NCI-H226 (cell line): ENCODE measurements around the gene GRIK3.
"Not testable (repeated sequence)": the region's sequence is repeated elsewhere in the genome, so short reads cannot be mapped to it uniquely, and the experiment has no call there.

Experiments used
- DNase-seq: peaks from one replicate; pipeline ENCODE4 v3.0.0-alpha.2; 2015

GRIK3 gene

GRCh38 chr1:36776256-36776655 is 258.1 kb downstream of the GRIK3 start:
- no peak for DNase-seq

- no peak for DNase-seq
Observed at GRCh38 chr1:36775716-36776115, 258.6 kb downstream of the GRIK3 start.

GRCh38 chr1:36773827-36774541 is 260.3 kb downstream of the GRIK3 start:
- no peak for DNase-seq

DNA sequence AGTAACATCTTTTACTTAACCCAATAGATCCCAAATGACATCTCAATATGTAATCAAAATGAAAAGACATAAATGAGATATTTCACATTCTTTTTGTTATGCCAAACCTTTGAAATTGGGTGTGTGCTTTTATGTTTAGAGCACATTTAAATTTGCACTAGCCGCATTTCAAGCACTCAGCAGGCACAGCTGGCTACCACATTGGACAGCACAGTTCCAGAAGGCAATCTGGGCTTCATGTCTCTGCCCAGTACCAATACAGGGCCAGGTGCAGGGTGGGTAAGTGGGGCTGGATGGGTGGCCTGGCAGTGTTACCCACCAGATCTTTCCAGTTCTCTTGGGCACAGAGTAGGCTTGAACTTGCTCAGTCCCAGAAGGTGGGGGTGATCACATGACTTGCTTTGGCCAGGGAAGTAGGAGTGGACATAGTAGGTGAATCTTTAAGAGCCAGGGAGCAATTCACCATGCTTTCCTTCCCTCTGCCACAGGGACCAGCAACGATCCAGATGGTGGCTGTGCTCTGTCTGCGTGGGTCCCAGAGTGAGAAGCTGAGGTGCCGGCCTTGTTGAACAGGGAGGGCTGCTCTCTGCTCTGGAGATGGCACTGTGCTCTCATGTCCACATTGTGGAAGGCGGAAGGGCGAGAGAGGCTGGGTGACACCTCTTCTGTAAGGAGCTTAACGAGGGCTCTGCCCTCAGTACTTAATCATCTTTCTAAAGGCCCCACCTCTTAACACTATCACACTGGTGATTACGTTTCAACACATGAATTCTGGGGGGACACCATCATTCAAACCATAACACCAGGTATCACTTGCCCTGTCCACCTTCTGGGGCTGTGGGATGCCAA is 261.4 kb downstream of the GRIK3 start:
- no peak for DNase-seq

- DNase-seq: no peak
Observed at GRCh38 chr1:36771660-36772284, 262.5 kb downstream of the GRIK3 start.

- no peak for DNase-seq
Observed at GRCh38 chr1:36771240-36771639, 263.1 kb downstream of the GRIK3 start.

- no peak for DNase-seq
Observed at GRCh38 chr1:36769886-36770830, 264.2 kb downstream of the GRIK3 start.

- DNase-seq: no peak
Observed at GRCh38 chr1:36768486-36769178, 265.7 kb downstream of the GRIK3 start.

DNA sequence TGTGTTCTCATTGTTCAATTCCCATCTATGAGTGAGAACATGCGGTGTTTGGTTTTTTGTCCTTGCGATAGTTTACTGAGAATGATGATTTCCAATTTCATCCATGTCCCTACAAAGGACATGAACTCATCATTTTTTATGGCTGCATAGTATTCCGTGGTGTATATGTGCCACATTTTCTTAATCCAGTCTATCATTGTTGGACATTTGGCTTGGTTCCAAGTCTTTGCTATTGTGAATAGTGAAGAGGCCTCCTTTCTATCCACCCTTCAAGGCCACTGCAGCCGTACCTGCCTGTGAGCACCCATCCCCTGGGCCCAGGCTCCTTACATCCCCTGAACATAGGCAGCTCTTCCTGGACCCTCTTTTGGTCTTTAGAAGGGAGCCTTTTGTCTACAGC is 266.9 kb downstream of the GRIK3 start:
- not testable (repeated sequence) for DNase-seq

DNA sequence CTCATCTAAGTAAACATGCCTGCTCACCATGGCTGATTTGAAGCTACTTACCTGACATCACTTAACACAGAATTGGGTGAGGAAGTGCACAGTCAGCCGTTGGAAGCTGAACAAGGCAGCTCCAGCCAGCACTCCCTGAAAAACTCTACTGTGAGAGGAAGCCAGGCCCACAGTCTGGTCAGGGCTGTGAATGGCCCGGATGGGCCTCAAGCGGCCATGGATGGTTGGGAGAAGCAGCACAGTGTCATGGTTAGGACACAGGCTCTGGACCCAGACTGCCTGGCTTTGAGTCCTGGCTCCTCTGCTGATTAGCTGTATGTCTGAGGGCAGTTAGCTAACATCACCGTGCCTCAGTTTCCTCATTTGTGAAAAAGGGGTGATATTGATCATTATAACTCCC is 267.8 kb downstream of the GRIK3 start:
- DNase-seq: no peak

- DNase-seq: no peak
Observed at GRCh38 chr1:36765785-36766300, 268.5 kb downstream of the GRIK3 start.

DNA sequence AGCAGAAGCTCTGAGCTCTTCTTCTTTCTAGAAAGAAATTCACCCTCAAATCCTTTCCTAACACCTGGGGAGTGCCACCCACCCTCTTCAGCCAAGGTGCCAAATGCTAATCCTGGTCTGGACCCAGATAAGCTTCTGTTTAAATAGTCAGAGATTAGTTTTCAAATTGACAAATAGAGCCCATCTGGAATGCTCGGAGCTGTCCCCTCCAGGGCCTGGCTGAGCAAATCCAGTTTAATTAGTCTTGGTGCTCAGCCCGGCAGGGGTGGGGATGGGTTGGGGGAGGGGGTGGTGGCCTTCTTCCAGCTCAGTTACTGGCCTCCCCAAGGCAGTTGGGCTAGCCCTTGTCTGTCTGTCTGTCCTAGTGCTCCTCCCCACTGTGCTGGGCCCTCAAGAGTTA is 269.5 kb downstream of the GRIK3 start:
- no peak for DNase-seq

DNA sequence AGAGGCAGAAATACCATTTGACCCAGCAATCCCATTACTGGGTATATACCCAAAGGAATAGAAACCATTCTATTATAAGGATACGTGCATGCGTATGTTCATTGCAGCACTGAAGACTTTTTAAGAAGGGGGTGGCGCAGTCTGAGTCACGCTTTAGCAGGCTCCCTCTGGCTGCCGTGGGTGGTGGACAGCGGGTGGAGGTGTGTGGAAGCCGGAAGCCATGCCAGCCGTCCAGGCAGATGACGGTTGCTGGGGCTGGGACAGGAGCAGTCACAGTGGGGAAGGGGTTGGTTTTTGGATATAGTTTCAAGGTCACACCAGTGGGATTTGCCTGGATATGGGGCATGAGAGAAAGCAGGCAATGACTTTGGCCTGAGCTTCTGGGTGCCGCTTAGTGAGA is 270.5 kb downstream of the GRIK3 start:
- no peak for DNase-seq

DNA sequence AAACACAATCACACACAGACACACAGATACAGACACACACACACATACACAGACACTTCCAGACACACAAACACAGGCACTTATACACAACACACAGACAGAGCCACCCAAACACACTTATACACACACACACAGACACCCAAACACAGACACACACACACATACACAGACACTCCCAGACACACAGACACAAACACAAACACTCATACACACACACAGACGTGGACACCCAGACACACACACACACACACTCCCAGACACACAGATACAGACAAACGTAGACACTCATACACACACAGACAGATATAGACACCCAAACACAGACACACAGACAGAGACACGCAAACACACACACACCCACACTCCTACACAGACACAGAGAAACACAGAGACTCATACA is 272.1 kb downstream of the GRIK3 start:
- DNase-seq: no peak

GRCh38 chr1:36761113-36761512 is 273.2 kb downstream of the GRIK3 start:
- DNase-seq: no peak

DNA sequence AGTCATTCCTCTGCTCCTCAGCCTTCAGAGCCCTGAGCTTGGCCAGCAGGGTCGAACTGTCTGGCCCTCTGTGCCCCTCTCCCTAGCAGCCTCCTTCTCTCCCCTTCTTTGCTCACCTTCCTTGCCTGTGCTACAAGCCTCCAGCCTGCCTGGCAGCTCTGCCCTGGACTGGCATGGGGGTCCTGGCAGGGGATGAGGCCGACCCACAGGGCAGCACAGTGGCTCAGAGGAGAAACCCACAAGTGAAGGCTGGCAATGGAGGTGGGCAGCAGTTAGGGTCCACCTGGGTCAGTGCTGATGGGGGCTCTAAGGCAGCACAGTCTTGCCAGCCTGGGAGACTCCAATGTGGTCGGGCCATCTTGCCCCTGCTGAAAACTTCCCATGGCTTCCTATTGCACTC is 274.2 kb downstream of the GRIK3 start:
- DNase-seq: no peak

- DNase-seq: no peak
Observed at GRCh38 chr1:36759355-36759754, 275.0 kb downstream of the GRIK3 start.

DNA sequence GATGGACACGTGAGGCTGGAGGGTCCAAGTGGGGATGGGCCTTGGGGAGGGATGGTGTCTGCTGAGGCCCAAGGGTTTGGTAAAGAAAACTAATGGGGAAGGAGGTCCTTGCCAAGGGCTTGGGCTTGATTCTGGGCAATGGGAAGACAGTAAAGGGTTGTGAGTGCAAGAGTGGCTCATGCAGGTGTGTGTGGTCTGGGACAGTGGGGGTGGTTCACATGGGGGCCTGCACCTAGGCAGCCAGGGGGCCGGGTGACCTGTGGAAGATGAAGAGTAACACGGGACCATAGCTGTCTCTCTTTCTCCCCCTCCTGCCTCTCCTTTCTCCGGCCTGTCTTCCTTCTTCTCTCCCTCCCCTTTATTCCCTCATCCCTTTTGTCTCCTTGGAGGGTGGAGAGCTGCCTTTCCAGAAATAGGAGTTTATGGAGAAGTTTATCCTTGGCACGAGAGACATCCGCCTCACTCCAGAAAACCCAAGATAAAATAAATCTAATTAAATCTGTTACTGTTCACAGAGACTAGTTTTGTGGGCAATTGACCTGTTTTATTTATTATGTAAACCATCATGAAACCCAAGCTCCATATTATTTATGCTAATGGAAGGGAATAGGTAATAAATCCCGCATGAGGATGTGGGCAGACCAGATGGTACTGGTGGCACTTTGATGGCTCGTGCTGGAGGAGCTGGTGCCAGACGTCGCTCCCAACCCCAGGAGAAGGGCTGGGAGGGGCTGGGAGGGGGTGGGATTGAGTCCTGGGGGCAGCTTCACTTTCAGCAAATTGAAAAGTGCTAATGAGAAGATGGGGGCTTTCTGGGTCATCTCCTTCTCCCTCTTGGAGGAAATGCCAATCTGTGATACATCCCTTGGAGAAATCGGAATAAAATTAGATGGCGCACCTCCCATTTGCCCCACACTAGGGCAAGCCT is 278.7 kb downstream of the GRIK3 start:
- no peak for DNase-seq

DNA sequence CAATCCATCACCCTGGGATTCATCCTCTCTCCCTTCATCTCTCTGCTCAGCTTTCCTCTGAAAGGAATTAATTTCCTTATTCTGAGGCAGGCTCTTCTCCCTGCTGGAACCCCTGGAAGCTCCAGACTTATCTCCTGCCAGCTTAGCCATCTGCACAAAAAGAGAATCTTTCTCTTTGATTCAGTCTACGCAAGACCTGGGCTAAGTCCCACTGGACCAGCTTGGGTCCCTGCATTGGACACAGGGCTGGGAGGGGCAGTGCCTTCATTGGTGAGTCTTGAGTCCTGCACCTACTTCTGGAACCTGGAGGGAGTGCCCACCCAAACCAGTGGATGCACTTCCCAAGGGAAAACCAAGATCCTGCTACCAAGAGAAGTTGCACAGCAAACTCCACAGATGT is 279.9 kb downstream of the GRIK3 start:
- DNase-seq: no peak

GRCh38 chr1:36753451-36753850 is 280.9 kb downstream of the GRIK3 start:
- DNase-seq: no peak

DNA sequence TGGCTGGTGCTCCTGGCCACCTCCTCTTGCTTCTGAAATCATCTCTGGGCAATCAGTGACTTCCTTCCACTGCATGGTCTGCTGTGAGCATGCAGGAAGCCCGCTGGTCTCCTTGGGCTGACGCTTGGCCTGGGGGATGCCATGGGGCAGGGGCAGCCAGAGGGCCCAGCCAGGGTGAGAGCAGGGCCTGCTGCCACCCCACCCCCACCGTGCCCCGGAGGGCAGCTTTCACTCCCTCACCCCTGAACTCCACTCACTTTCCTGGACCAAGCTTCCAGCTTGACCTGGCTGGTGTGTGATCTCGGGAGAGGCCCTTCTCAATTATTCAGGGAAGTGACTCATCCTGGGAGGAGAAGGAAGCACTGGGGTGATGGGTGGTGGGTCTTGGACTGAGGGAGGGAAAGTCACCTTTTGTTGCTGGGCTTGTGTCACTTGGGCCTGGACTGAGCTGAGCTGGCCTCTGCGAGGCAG is 281.4 kb downstream of the GRIK3 start:
- DNase-seq: no peak
